Uterus (tissue), 4 donors: Measurements from ENCODE around the gene PRR15. TPM values are rescaled to one million over a fixed set of nuclear protein-coding genes. Genes with fewer than 3 reads are reported as not detected.

Experiments
- DNase-seq, 2 donors: peaks; one replicate each; pipeline ENCODE4 v3.0.0-alpha.2; 2019 to 2020
- H3K27ac ChIP-seq, 2 donors: fragments of 200-600 bp; sonication (generic); 1 replicate in 1 of 2; 2 replicates in 1 of 2; pipeline ENCODE4 v1.5.1; 2016 to 2018
- H3K27me3 ChIP-seq, 2 donors: fragments of 200-600 bp; sonication (generic); one replicate each; pipeline ENCODE4 v1.5.1; 2018 to 2019; ENCODE audit warnings: control low read depth in 1 of 2
- H3K36me3 ChIP-seq, 2 donors: fragments of 200-600 bp; sonication (generic); one replicate each; pipeline ENCODE4 v1.5.1; 2019; ENCODE audit warnings: control low read depth in 1 of 2
- H3K4me1 ChIP-seq, 2 donors: fragments of 200-600 bp; sonication (generic); one replicate each; pipeline ENCODE4 v1.5.1; 2018 to 2019; ENCODE audit warnings: control low read depth in 1 of 2
- H3K4me3 ChIP-seq, 2 donors: fragments of 200-600 bp; sonication (generic); 1 replicate in 1 of 2; 2 replicates in 1 of 2; pipeline ENCODE4 v1.5.1; 2018 to 2019; ENCODE audit warnings: mild to moderate bottlenecking in 1 of 2
- H3K9me3 ChIP-seq, 2 donors: fragments of 200-600 bp; sonication (generic); one replicate each; pipeline ENCODE4 v1.5.1; 2019; ENCODE audit warnings: control low read depth in 1 of 2
- CTCF ChIP-seq, 4 experiments: fragments of 200-600 bp in 2 of 4; fragments of 450-650 bp in 2 of 4; sonication (generic) in 2 of 4; IDR thresholded peaks; one replicate each; pipeline ENCODE4 v1.5.1; 2016 to 2019; ENCODE audit warnings: antibody characterized with exemption in 4 of 4, mild to moderate bottlenecking in 2 of 4, moderate library complexity in 1 of 4
- POLR2A ChIP-seq, 2 donors: fragments of 450-650 bp; IDR thresholded peaks; one replicate each; pipeline ENCODE4 v1.6.1; 2016; ENCODE audit warnings: antibody characterized with exemption in 2 of 2, mild to moderate bottlenecking in 1 of 2, moderate library complexity in 1 of 2
- intact Hi-C: fragments of 100-400 bp; cut with DNase I; formaldehyde crosslinking; loops from one replicate; pipeline ENCODE4 v1.15.1; 2023; ENCODE audit warnings: low total_unique reads
- total RNA-seq, 4 donors: library from RNA; depleted of rRNA in 3 of 4; stranded (reverse); fragments of >200 nt in 3 of 4; gene quantifications; one replicate each; pipeline versions ENCODE4 v1.1.0 to v1.2.4, GENCODE V29; 2014 to 2023
- donor health status: DM: yes; HTN: yes; CAD: no.

Gene PRR15
- total RNA-seq, 4 donors from 2014 or later: 1.8 to 2.3 TPM; not detected in 2

- no peaks in the 10 kb centered on the region for H3K36me3 ChIP-seq
- H3K27me3 ChIP-seq: no peaks in the 10 kb centered on the region
- no peak overlapping the region for H3K27ac ChIP-seq
- DNase-seq: no peak
- intact Hi-C loops: loop anchor here (10.0 kb wide), 1 partner anchor 394 kb away; the partner anchor contains the start of gene CPVL
- H3K4me3 ChIP-seq: no peak overlapping the region
- TF ChIP-seq POLR2A (IDR thresholded peaks at IDR 0.05): no peak
- TF ChIP-seq CTCF (IDR thresholded peaks at IDR 0.05): no peak
- no peaks in the 10 kb centered on the region for H3K4me1 ChIP-seq
- no peaks in the 10 kb centered on the region for H3K9me3 ChIP-seq
Measured at GRCh38 chr7:29538389-29538788, 25.2 kb upstream of the PRR15 start.

- Histone ChIP-seq H3K4me3 (no peak overlapping the region), H3K27ac (no peak overlapping the region), H3K4me1 (no peaks in the 10 kb centered on the region), H3K9me3 (no peaks in the 10 kb centered on the region), H3K36me3 (no peaks in the 10 kb centered on the region), H3K27me3 (no peaks in the 10 kb centered on the region)
- no peak for DNase-seq
- no peak for TF ChIP-seq CTCF (IDR thresholded peaks at IDR 0.05)
- no peak for TF ChIP-seq POLR2A (IDR thresholded peaks at IDR 0.05)
- intact Hi-C loops: loop anchor here (10.0 kb wide), 1 partner anchor 395 kb away; the partner anchor contains the start of gene CPVL
Measured at GRCh38 chr7:29539471-29539870, 24.2 kb upstream of the PRR15 start.

GRCh38 chr7:29547421-29547820 lies 16.2 kb upstream of the PRR15 start:
- no peak overlapping the region for H3K27ac ChIP-seq
- no peak for DNase-seq

GRCh38 chr7:29548823-29549222 lies 14.8 kb upstream of the PRR15 start:
- TF ChIP-seq POLR2A (IDR thresholded peaks at IDR 0.05) (no peak), CTCF (IDR thresholded peaks at IDR 0.05) (no peak)
- Histone ChIP-seq H3K36me3 (no peaks in the 10 kb centered on the region), H3K27ac (no peak overlapping the region), H3K27me3 (no peaks in the 10 kb centered on the region), H3K4me3 (no peak overlapping the region), H3K4me1 (no peaks in the 10 kb centered on the region), H3K9me3 (no peaks in the 10 kb centered on the region)
- no peak for DNase-seq
- intact Hi-C loops: no loop called here

More at GRCh38 chr7:29547421-29547820, 16.2 kb upstream of the PRR15 start:
- TF ChIP-seq CTCF (IDR thresholded peaks at IDR 0.05): no peak
- no peak for TF ChIP-seq POLR2A (IDR thresholded peaks at IDR 0.05)
- H3K4me1 ChIP-seq: no peaks in the 10 kb centered on the region
- H3K9me3 ChIP-seq: no peaks in the 10 kb centered on the region
- no peaks in the 10 kb centered on the region for H3K36me3 ChIP-seq
- no peaks in the 10 kb centered on the region for H3K27me3 ChIP-seq
- H3K4me3 ChIP-seq: no peak overlapping the region
- intact Hi-C loops: no loop called here

GRCh38 chr7:29552392-29552791 lies 11.2 kb upstream of the PRR15 start:
- intact Hi-C loops: no loop called here
- no peaks in the 10 kb centered on the region for H3K9me3 ChIP-seq
- H3K4me1 ChIP-seq: no peaks in the 10 kb centered on the region
- DNase-seq: no peak
- H3K4me3 ChIP-seq: no peak overlapping the region
- TF ChIP-seq CTCF (IDR thresholded peaks at IDR 0.05) (no peak), POLR2A (IDR thresholded peaks at IDR 0.05) (no peak)
- H3K27me3 ChIP-seq: no peaks in the 10 kb centered on the region
- H3K36me3 ChIP-seq: no peaks in the 10 kb centered on the region
- no peak overlapping the region for H3K27ac ChIP-seq
